IMR-90 (cell line): ENCODE data around the gene PIGA. TPM values are rescaled to one million over a fixed set of nuclear protein-coding genes. Genes with fewer than 3 reads are reported as not detected.

ENCODE experiments used
- ATAC-seq: fragments of 200-7000 bp; cut with Tn5 transposase; 2 replicates; pipeline ENCODE4 v1.9.1; 2020; ENCODE audit warnings: low read depth, mild to moderate bottlenecking, moderate library complexity
- BruUV-seq: library from RNA; stranded (reverse); fragments of 400-500 nt; replicated peaks from 2 replicates; lab custom pipeline; 2021; lab: Mats Ljungman, UMichigan
- CTCF ChIA-PET: fragments of 300-600 bp; formaldehyde crosslinking; extraction: SDS; loops from one replicate; lab custom pipeline; 2021; ENCODE audit warnings: antibody characterized with exemption; lab: Yijun Ruan, JAX
- POLR2A ChIA-PET: fragments of 300-600 bp; sonication (Branson Sonifier 250); formaldehyde crosslinking; loops from one replicate; lab custom pipeline; 2022; ENCODE audit warnings: antibody characterized with exemption; ENCODE audit not compliant: unreplicated experiment; lab: Charles Lee
- DNase-seq: peaks from one replicate; pipeline ENCODE4 v3.0.0; 2013
- H2AFZ ChIP-seq: replicated peaks from 2 replicates; pipeline ENCODE3; 2013; ENCODE audit warnings: low read length, mild to moderate bottlenecking; ENCODE audit not compliant: poor library complexity
- H2AK5ac ChIP-seq: 2 replicates; pipeline ENCODE4 v1.6.1; 2013; ENCODE audit warnings: low read depth, low read length, inconsistent platforms
- H2AK9ac ChIP-seq: replicated peaks from 2 replicates; pipeline ENCODE3; 2013; ENCODE audit warnings: mild to moderate bottlenecking, low read depth, low read length, moderate library complexity; ENCODE audit not compliant: poor library complexity
- H2BK120ac ChIP-seq: 2 replicates; pipeline ENCODE4 v1.6.1; 2013; ENCODE audit warnings: low read depth, low read length, inconsistent platforms
- H2BK15ac ChIP-seq: 3 replicates; pipeline ENCODE4 v1.6.1; 2013; ENCODE audit warnings: low read depth, low read length, inconsistent platforms
- H2BK20ac ChIP-seq: 2 replicates; pipeline ENCODE4 v1.6.1; 2013; ENCODE audit warnings: low read depth, mild to moderate bottlenecking, inconsistent platforms, low read length, moderate library complexity
- H2BK5ac ChIP-seq: 2 replicates; pipeline ENCODE4 v1.6.1; 2013; ENCODE audit warnings: mild to moderate bottlenecking, low read depth, low read length, inconsistent platforms; ENCODE audit not compliant: poor library complexity, severe bottlenecking
- H3K14ac ChIP-seq: replicated peaks from 2 replicates; pipeline ENCODE4 v1.6.1; 2013; ENCODE audit warnings: low read depth, low read length, inconsistent platforms
- H3K18ac ChIP-seq: 2 replicates; pipeline ENCODE4 v1.6.1; 2013; ENCODE audit warnings: low read depth, low read length, control low read depth
- H3K23ac ChIP-seq: 2 replicates; pipeline ENCODE4 v1.6.1; 2013; ENCODE audit warnings: low read depth, low read length, inconsistent platforms
- H3K27ac ChIP-seq: 2 replicates; pipeline ENCODE4 v1.5.1; 2013; ENCODE audit warnings: mild to moderate bottlenecking, control low read depth, low read length; ENCODE audit not compliant: insufficient read depth
- H3K27me3 ChIP-seq: 2 replicates; pipeline ENCODE4 v1.6.1; 2013; ENCODE audit warnings: low read length; ENCODE audit not compliant: control insufficient read depth, insufficient read depth
- H3K36me3 ChIP-seq: 2 replicates; pipeline ENCODE4 v1.6.1; 2013; ENCODE audit warnings: low read length, mixed read lengths; ENCODE audit not compliant: control insufficient read depth, insufficient read depth
- H3K4ac ChIP-seq: 2 replicates; pipeline ENCODE4 v1.6.1; 2013; ENCODE audit warnings: low read depth, low read length, inconsistent platforms
- H3K4me1 ChIP-seq: 2 replicates; pipeline ENCODE4 v1.6.1; 2013; ENCODE audit warnings: low read length, mixed read lengths; ENCODE audit not compliant: control insufficient read depth, insufficient read depth
- H3K4me2 ChIP-seq: 2 replicates; pipeline ENCODE4 v1.6.1; 2013; ENCODE audit warnings: low read depth, mild to moderate bottlenecking, control low read depth, low read length, moderate library complexity
- H3K4me3 ChIP-seq: 2 replicates; pipeline ENCODE4 v1.5.1; 2013; ENCODE audit warnings: low read depth, mild to moderate bottlenecking, control low read depth, low read length, moderate library complexity; ENCODE audit not compliant: insufficient read depth
- H3K56ac ChIP-seq: 2 replicates; pipeline ENCODE4 v1.6.1; 2013; ENCODE audit warnings: low read length, inconsistent platforms; ENCODE audit not compliant: insufficient read depth; ENCODE audit errors: extremely low read depth
- H3K79me1 ChIP-seq, 2 experiments: 2 replicates each; pipeline ENCODE4 v1.6.1; 2013; ENCODE audit warnings: low read length in 2 of 2, inconsistent platforms in 1 of 2, low read depth in 1 of 2
- H3K9ac ChIP-seq: 2 replicates; pipeline ENCODE4 v1.6.1; 2013; ENCODE audit warnings: low read depth, low read length, control low read depth
- H3K9me1 ChIP-seq: 2 replicates; pipeline ENCODE4 v1.6.1; 2013; ENCODE audit warnings: low read length, inconsistent platforms; ENCODE audit not compliant: insufficient read depth
- H3K9me3 ChIP-seq: 2 replicates; pipeline ENCODE4 v1.6.1; 2013; ENCODE audit warnings: low read length; ENCODE audit not compliant: control insufficient read depth, insufficient read depth
- H4K20me1 ChIP-seq: 2 replicates; pipeline ENCODE4 v1.6.1; 2013; ENCODE audit warnings: low read length, inconsistent platforms; ENCODE audit not compliant: insufficient read depth
- H4K5ac ChIP-seq: 2 replicates; pipeline ENCODE4 v1.6.1; 2013; ENCODE audit warnings: mild to moderate bottlenecking, low read depth, low read length, control low read depth
- H4K8ac ChIP-seq, 2 experiments: 2 replicates each; pipeline ENCODE4 v1.6.1; 2013; ENCODE audit warnings: low read depth in 2 of 2, low read length in 2 of 2, control low read depth in 1 of 2, inconsistent platforms in 1 of 2
- H4K91ac ChIP-seq: 2 replicates; pipeline ENCODE4 v1.6.1; 2013; ENCODE audit warnings: low read depth, low read length, inconsistent platforms; ENCODE audit not compliant: insufficient read depth
- CEBPB ChIP-seq: IDR thresholded peaks from 2 replicates; pipeline ENCODE4 v1.6.1; 2012; ENCODE audit warnings: low read depth, low read length, improper control_type of control experiment
- CHD1 ChIP-seq: IDR thresholded peaks from 2 replicates; pipeline ENCODE4 v1.6.1; 2012; ENCODE audit warnings: low read depth, low read length, improper control_type of control experiment
- ELK1 ChIP-seq: fragments of 150-350 bp; IDR thresholded peaks from 2 replicates; pipeline ENCODE4 v1.6.1; 2016; ENCODE audit warnings: low read depth, mild to moderate bottlenecking, low read length, moderate library complexity, borderline replicate concordance
- FOS ChIP-seq: fragments of 150-350 bp; IDR thresholded peaks from 2 replicates; pipeline ENCODE4 v1.6.1; 2016; ENCODE audit warnings: low read depth, low read length
- MAZ ChIP-seq: IDR thresholded peaks from 2 replicates; pipeline ENCODE4 v1.6.1; 2012; ENCODE audit warnings: low read depth, mild to moderate bottlenecking, low read length, improper control_type of control experiment, moderate library complexity, borderline replicate concordance
- MXI1 ChIP-seq: IDR thresholded peaks from 2 replicates; pipeline ENCODE4 v1.6.1; 2012; ENCODE audit warnings: low read depth, mild to moderate bottlenecking, low read length, moderate library complexity, borderline replicate concordance
- NFE2L2 ChIP-seq: fragments of 150-350 bp; IDR thresholded peaks from 2 replicates; pipeline ENCODE4 v1.6.1; 2016; ENCODE audit warnings: low read depth, mild to moderate bottlenecking, low read length
- POLR2A ChIP-seq: IDR thresholded peaks from 2 replicates; pipeline ENCODE4 v1.6.1; 2012; ENCODE audit warnings: mild to moderate bottlenecking, low read depth, low read length
- RAD21 ChIP-seq: IDR thresholded peaks from 2 replicates; pipeline ENCODE4 v1.6.1; 2012; ENCODE audit warnings: low read length, improper control_type of control experiment
- RCOR1 ChIP-seq: IDR thresholded peaks from 2 replicates; pipeline ENCODE4 v1.6.1; 2012; ENCODE audit warnings: mild to moderate bottlenecking, low read length, improper control_type of control experiment; ENCODE audit not compliant: insufficient replicate concordance
- SMC3 ChIP-seq: fragments of 150-350 bp; IDR thresholded peaks from 2 replicates; pipeline ENCODE4 v1.6.1; 2016; ENCODE audit warnings: low read depth, mild to moderate bottlenecking, antibody characterized with exemption, low read length, moderate library complexity
- USF2 ChIP-seq: fragments of 150-350 bp; IDR thresholded peaks from 2 replicates; pipeline ENCODE4 v1.6.1; 2017; ENCODE audit warnings: mild to moderate bottlenecking, antibody characterized with exemption, low read length, low read depth
- WGBS, 2 experiments: methylation state at CpG; one replicate each; pipeline versions ENCODE4 v1.1.5 to v1.1.7; 2013; ENCODE audit warnings: missing lambda C conversion rate in 2 of 2; ENCODE audit not compliant: insufficient read length in 1 of 2; ENCODE audit errors: extremely low coverage in 2 of 2; 5-methylcytosine and 5-hydroxymethylcytosine counted together
- dilution Hi-C: fragments of 300-500 bp; cut with HindIII; formaldehyde crosslinking; loops from one replicate; pipeline ENCODE4 v1.14.3; 2018; ENCODE audit warnings: low sequenced_read_pairs; ENCODE audit not compliant: unreplicated experiment
- in situ Hi-C: fragments of 300-500 bp; cut with MboI; formaldehyde crosslinking; loops from 3 replicates; pipeline ENCODE4 v1.14.3; 2019; ENCODE audit warnings: low sequenced_read_pairs, inconsistent platforms, mixed read lengths
- intact Hi-C: fragments of 100-400 bp; cut with micrococcal nuclease; formaldehyde crosslinking; loops from 2 replicates; pipeline ENCODE4 v1.10.0; 2022
- polyA plus RNA-seq, 3 experiments: library from polyadenylated mRNA; depleted of rRNA; stranded (reverse); fragments of >200 nt; gene quantifications; 2 replicates each; pipeline ENCODE4 v1.2.3, GENCODE V29; 2012; ENCODE audit warnings: low replicate concordance in 1 of 3
- total RNA-seq: library from RNA; depleted of rRNA; stranded (reverse); fragments of >200 nt; gene quantifications from 2 replicates; pipeline ENCODE4 v1.2.3, GENCODE V29; 2012

PIGA gene
- total and polyA plus RNA-seq, 2 of the 4 experiments (the other 2 are of a cell fraction): 3.4 to 9.1 TPM

- H4K5ac ChIP-seq: no peak overlapping the region
- BruUV-seq: no TSS peak
Observed at GRCh38 chrX:15277604-15278003, 57.7 kb downstream of the PIGA start.

More at GRCh38 chrX:15277604-15278003, 57.7 kb downstream of the PIGA start:
- POLR2A ChIA-PET: no interaction called here
- no peak overlapping the region for H2BK15ac ChIP-seq
- TF ChIP-seq MXI1 (no peak), POLR2A (no peak), RCOR1 (no peak), FOS (no peak), CHD1 (no peak), USF2 (no peak), NFE2L2 (no peak), RAD21 (no peak), CEBPB (no peak), ELK1 (no peak), MAZ (no peak), SMC3 (no peak)
- H4K20me1 ChIP-seq: no peaks in the 10 kb centered on the region
- no peak overlapping the region for H3K4me3 ChIP-seq
- intact Hi-C loops (no loop called here), dilution Hi-C loops (no loop called here), in situ Hi-C loops (no loop called here)
- H4K8ac ChIP-seq: no peak overlapping the region
- no peak overlapping the region for H4K91ac ChIP-seq
- no peak overlapping the region for H3K56ac ChIP-seq
- no peaks in the 10 kb centered on the region for H3K9me3 ChIP-seq
- no CpG with 5 or more reads among the region's 1 CpG for WGBS, 2 experiments
- no peak overlapping the region for H3K27ac ChIP-seq
- no peaks in the 10 kb centered on the region for H3K9me1 ChIP-seq
- H3K79me1 ChIP-seq: no peaks in the 10 kb centered on the region
- H3K4ac ChIP-seq: no peak overlapping the region
- no peaks in the 10 kb centered on the region for H3K4me1 ChIP-seq
- no peak for DNase-seq
- no peak overlapping the region for H2AFZ ChIP-seq
- H3K14ac ChIP-seq: no peak overlapping the region
- H3K27me3 ChIP-seq: no peaks in the 10 kb centered on the region
- no peaks in the 10 kb centered on the region for H3K36me3 ChIP-seq
- H2AK9ac ChIP-seq: no peak overlapping the region
- CTCF ChIA-PET: no interaction called here
- no peak overlapping the region for H3K9ac ChIP-seq
- no peak overlapping the region for H2BK5ac ChIP-seq
- no peak overlapping the region for H2BK20ac ChIP-seq
- H3K18ac ChIP-seq: no peak overlapping the region
- no peak overlapping the region for H3K4me2 ChIP-seq
- H2AK5ac ChIP-seq: no peak overlapping the region
- no peak overlapping the region for H2BK120ac ChIP-seq
- ATAC-seq: no peak
- no peak overlapping the region for H3K23ac ChIP-seq
